ENCODE data around the gene THAP4.

The THAP4 gene

DNA sequence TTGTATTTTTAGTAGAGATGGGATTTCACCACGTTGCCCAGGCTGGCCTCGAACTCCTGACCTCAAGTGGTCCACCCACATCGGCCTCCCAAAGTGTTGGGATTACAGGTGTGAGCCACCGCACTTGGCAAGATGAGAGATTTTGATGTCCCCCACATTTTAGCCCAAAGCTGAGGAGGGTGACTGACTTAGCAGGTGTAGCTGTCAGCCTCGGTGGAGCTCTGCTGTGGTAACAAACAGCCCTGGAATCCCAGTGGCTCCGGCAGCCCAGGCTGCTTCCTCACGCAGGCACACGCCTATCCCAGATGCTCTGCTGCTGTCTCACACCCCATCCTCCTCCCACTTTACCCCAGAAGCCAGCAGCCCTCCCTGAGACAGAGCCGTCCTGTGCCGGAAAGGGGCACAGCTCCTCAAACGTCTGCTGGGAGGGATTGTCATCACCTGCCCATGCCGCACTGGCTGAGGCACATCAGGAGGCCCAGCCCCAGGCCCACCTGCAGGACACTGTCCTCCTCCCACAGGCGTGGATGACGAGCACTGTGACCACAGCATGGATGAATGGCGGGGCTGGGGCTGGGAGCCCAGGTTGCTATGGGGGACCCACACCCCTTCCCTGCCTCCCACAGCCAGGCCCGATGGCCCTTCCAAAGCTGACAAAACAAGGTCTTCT lies 89.0 kb downstream of the THAP4 start:
- TF ChIP-seq YY1 (IDR thresholded peaks at IDR 0.05; ENCODE audit: insufficient read depth, insufficient read length): no peak
- TF ChIP-seq SUZ12 (IDR thresholded peaks at IDR 0.05; ENCODE audit: extremely low read depth, insufficient read depth, insufficient read length): no peak
- no peak for TF ChIP-seq ZNF274 (IDR thresholded peaks at IDR 0.05; ENCODE audit: low read depth, low read length)
- no peak overlapping the region for H3K9ac ChIP-seq (ENCODE audit: insufficient read length, low read depth)
- H3K9me3 ChIP-seq (ENCODE audit: insufficient read depth, low read length): no peaks in the 10 kb centered on the region
- H3K4me3 ChIP-seq (ENCODE audit: insufficient read length, low read depth): no peak overlapping the region
- H3K27me3 ChIP-seq (ENCODE audit: insufficient read depth, insufficient read length): peaks cover 8% of the 10 kb centered on the region
- no peak for DNase-seq (ENCODE audit: low read depth, low spot score)
- H3K4me1 ChIP-seq (ENCODE audit: insufficient read depth, insufficient read length): peaks cover 18% of the 10 kb centered on the region
- no peaks in the 10 kb centered on the region for H3K36me3 ChIP-seq (ENCODE audit: insufficient read depth, insufficient read length, low read length)

DNA sequence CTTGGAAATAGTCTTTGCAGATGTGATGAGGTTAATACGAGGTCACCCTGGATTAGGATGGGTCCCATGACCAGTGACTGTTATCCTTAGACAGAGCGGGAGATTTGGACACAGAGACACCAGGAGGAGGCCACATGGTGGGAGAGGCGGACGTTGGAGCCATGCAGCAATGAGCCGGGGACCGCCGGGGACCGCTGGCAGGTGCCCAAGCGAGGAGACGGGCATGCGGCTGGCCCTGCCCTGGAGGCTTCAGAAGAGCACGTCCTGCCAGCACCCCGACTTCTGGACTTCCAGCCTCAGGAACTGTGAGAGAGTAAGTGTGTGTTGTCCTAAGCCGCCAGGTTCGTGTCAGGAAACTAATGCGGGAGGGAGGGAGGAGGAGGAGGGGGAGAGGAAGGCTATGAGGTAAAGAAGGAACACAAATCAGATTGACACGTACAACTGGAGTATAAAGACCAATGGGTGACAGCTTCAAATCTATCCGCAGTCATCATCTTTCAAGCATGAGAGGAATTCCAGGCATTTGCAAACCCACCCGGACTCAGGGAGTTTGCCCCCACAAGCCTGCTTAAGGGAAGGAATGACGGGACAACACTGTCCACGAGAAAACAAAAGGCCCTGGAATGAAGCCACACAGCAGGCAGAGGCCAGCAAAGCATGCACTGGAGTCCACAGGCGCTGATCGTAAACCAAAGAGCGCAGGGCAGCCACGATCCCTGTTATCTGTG lies 90.0 kb downstream of the THAP4 start:
- Histone ChIP-seq H3K27me3 (ENCODE audit: insufficient read depth, insufficient read length) (peaks cover 18% of the 10 kb centered on the region), H3K36me3 (ENCODE audit: insufficient read depth, insufficient read length, low read length) (no peaks in the 10 kb centered on the region), H3K4me1 (ENCODE audit: insufficient read depth, insufficient read length) (peaks cover 13% of the 10 kb centered on the region), H3K9me3 (ENCODE audit: insufficient read depth, low read length) (no peaks in the 10 kb centered on the region), H3K4me3 (ENCODE audit: insufficient read length, low read depth) (no peak overlapping the region), H3K9ac (ENCODE audit: insufficient read length, low read depth) (peak overlapping the region; percentile 12)
- TF ChIP-seq SUZ12 (IDR thresholded peaks at IDR 0.05; ENCODE audit: extremely low read depth, insufficient read depth, insufficient read length) (no peak), YY1 (IDR thresholded peaks at IDR 0.05; ENCODE audit: insufficient read depth, insufficient read length) (no peak), ZNF274 (IDR thresholded peaks at IDR 0.05; ENCODE audit: low read depth, low read length) (no peak)
- peak; percentile 33 for DNase-seq (ENCODE audit: low read depth, low spot score)

DNA sequence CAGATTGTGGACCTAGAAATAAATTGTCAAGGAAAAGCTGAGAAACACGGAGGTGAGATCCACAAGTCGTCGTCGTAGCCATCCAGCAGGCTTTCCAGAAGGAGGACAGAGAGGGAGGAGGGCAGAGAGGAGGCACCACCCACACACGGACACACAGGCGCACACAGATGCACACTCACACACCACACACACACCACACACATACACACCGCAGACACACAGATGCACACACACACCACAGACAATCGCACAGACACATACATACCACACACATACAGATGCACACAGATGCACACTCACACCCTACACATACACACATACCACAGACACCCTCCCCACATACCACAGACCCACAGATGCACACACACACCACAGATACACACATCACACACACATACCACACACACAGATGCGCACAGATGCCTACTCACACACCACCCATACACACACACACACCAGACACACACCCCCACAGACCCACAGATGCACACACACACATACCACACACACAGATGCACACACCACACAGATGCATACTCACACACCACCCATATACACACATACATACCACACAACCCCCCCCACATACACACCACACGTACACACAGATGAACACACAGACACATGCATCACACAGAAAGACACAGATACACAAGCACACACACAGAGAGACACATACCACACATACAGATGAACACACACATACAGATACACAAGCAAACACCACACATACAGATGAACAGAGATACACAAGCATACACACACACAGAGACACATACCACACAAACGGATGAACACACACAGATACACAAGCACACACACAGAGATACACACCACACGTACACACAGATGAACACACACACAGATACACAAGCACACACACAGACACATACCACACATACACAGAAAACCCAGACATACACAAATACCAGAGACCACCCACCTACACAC lies 91.2 kb downstream of the THAP4 start:
- peaks cover 13% of the 10 kb centered on the region for H3K4me1 ChIP-seq (ENCODE audit: insufficient read depth, insufficient read length)
- no peaks in the 10 kb centered on the region for H3K9me3 ChIP-seq (ENCODE audit: insufficient read depth, low read length)
- peaks cover 28% of the 10 kb centered on the region for H3K27me3 ChIP-seq (ENCODE audit: insufficient read depth, insufficient read length)
- TF ChIP-seq YY1 (IDR thresholded peaks at IDR 0.05; ENCODE audit: insufficient read depth, insufficient read length): no peak
- no peak for TF ChIP-seq ZNF274 (IDR thresholded peaks at IDR 0.05; ENCODE audit: low read depth, low read length)
- TF ChIP-seq SUZ12 (IDR thresholded peaks at IDR 0.05; ENCODE audit: extremely low read depth, insufficient read depth, insufficient read length): no peak
- H3K9ac ChIP-seq (ENCODE audit: insufficient read length, low read depth): no peak overlapping the region
- no peak for DNase-seq (ENCODE audit: low read depth, low spot score)
- H3K4me3 ChIP-seq (ENCODE audit: insufficient read length, low read depth): no peak overlapping the region
- H3K36me3 ChIP-seq (ENCODE audit: insufficient read depth, insufficient read length, low read length): no peaks in the 10 kb centered on the region

DNA sequence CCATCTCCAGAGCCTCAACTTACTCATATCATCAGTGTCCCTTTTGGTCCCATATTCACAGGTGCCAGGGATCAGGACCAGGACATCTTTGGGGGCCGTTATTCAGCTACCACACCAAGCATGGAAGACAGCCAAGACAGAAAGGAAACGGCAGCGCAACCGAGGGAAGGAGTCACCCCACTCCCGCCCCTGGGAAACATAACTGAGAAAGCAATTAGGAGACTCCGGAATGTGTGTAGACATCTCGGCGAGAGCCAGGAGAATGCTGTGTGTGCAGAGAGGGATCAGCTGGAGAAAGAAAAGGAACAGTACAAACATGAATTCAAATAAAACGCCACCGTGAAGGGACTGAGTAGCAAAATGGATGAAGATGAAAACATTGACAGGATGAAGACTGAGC lies 91.9 kb downstream of the THAP4 start:
- Histone ChIP-seq H3K4me1 (ENCODE audit: insufficient read depth, insufficient read length) (peaks cover 11% of the 10 kb centered on the region), H3K9ac (ENCODE audit: insufficient read length, low read depth) (no peak overlapping the region), H3K9me3 (ENCODE audit: insufficient read depth, low read length) (no peaks in the 10 kb centered on the region), H3K4me3 (ENCODE audit: insufficient read length, low read depth) (no peak overlapping the region), H3K36me3 (ENCODE audit: insufficient read depth, insufficient read length, low read length) (no peaks in the 10 kb centered on the region), H3K27me3 (ENCODE audit: insufficient read depth, insufficient read length) (peaks cover 35% of the 10 kb centered on the region)
- no peak for DNase-seq (ENCODE audit: low read depth, low spot score)
- no peak for TF ChIP-seq ZNF274 (IDR thresholded peaks at IDR 0.05; ENCODE audit: low read depth, low read length)
- TF ChIP-seq YY1 (IDR thresholded peaks at IDR 0.05; ENCODE audit: insufficient read depth, insufficient read length): no peak
- no peak for TF ChIP-seq SUZ12 (IDR thresholded peaks at IDR 0.05; ENCODE audit: extremely low read depth, insufficient read depth, insufficient read length)

DNA sequence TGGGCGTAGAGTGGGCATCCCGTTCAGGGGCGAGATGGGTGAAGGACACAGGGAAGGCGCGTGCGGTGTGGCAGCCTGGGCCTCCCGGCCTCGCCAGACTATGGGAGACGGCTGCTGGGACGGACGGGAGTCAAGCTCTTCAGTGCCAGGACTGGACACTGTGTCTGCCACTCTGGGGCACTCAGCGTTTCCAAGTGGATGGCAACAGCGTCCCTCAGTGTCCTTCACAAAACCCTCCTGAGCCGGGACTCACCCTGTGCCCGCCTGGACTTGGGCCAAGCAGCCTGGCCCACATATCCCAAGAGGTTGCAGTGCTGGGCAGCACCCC lies 94.7 kb downstream of the THAP4 start:
- H3K4me3 ChIP-seq (ENCODE audit: insufficient read length, low read depth): no peak overlapping the region
- no peak for TF ChIP-seq SUZ12 (IDR thresholded peaks at IDR 0.05; ENCODE audit: extremely low read depth, insufficient read depth, insufficient read length)
- TF ChIP-seq ZNF274 (IDR thresholded peaks at IDR 0.05; ENCODE audit: low read depth, low read length): no peak
- no peak for TF ChIP-seq YY1 (IDR thresholded peaks at IDR 0.05; ENCODE audit: insufficient read depth, insufficient read length)
- no peaks in the 10 kb centered on the region for H3K9me3 ChIP-seq (ENCODE audit: insufficient read depth, low read length)
- H3K36me3 ChIP-seq (ENCODE audit: insufficient read depth, insufficient read length, low read length): no peaks in the 10 kb centered on the region
- peaks cover 6% of the 10 kb centered on the region for H3K4me1 ChIP-seq (ENCODE audit: insufficient read depth, insufficient read length)
- DNase-seq (ENCODE audit: low read depth, low spot score): no peak
- no peak overlapping the region for H3K9ac ChIP-seq (ENCODE audit: insufficient read length, low read depth)
- peaks cover 45% of the 10 kb centered on the region for H3K27me3 ChIP-seq (ENCODE audit: insufficient read depth, insufficient read length)

DNA sequence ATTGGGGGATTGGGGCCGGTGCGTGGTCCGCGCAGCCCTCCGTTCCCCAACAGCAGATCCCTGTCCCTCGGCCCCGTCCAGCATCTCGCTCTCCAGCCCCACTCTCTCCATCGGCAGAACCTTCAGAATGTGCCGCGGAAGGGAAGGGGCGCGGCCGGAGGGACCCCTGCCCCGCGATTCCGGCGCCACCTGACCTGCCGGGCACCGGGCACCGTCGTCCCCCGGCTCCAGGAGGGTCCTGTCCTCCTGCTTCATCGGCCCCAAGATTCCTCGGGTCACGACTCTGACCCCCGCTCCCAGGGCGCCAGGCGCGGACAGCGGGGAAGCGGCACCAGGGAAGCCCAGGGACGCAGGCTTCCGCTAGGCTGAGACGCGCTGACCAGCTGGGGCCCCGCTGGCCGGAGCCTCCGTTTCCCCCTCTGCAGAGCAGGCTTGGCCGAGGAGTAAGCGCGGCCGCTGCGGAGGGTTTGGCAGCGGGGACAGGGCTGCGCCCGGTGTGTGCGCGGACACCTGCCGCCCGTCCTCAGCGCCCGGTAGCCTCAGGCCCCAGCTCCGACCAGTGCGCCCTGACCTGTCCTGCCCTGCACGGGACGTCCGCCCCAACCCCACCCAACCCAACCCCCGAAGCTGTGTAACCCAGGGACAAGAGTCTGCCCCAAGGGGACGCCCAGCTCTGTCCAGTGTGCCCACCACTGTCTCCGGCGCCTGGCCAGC lies 95.2 kb downstream of the THAP4 start:
- no peaks in the 10 kb centered on the region for H3K9me3 ChIP-seq (ENCODE audit: insufficient read depth, low read length)
- peaks cover 4% of the 10 kb centered on the region for H3K4me1 ChIP-seq (ENCODE audit: insufficient read depth, insufficient read length)
- DNase-seq (ENCODE audit: low read depth, low spot score): no peak
- TF ChIP-seq ZNF274 (IDR thresholded peaks at IDR 0.05; ENCODE audit: low read depth, low read length) (no peak), YY1 (IDR thresholded peaks at IDR 0.05; ENCODE audit: insufficient read depth, insufficient read length) (no peak), SUZ12 (IDR thresholded peaks at IDR 0.05; ENCODE audit: extremely low read depth, insufficient read depth, insufficient read length) (peak; percentile 81)
- H3K27me3 ChIP-seq (ENCODE audit: insufficient read depth, insufficient read length): peaks cover 44% of the 10 kb centered on the region
- H3K4me3 ChIP-seq (ENCODE audit: insufficient read length, low read depth): peak overlapping the region; percentile 33
- H3K36me3 ChIP-seq (ENCODE audit: insufficient read depth, insufficient read length, low read length): no peaks in the 10 kb centered on the region
- H3K9ac ChIP-seq (ENCODE audit: insufficient read length, low read depth): no peak overlapping the region

Measured in NT2/D1 (cell line).